SK-N-MC (cell line): ENCODE measurements around the gene RNF121.

Experiments
- EZH2 ChIP-seq: fragments of 200-600 bp; sonication (generic); IDR thresholded peaks from one replicate; pipeline ENCODE4 v1.6.1; 2017; ENCODE audit warnings: antibody characterized with exemption
- FOXP2 ChIP-seq: optimal IDR thresholded peaks from 2 replicates; pipeline ENCODE3; 2011; ENCODE audit warnings: mild to moderate bottlenecking, moderate library complexity; ENCODE audit not compliant: insufficient read depth; ENCODE audit errors: extremely low read length, control extremely low read depth
- POLR2AphosphoS5 ChIP-seq: IDR thresholded peaks from 2 replicates; pipeline ENCODE4 v1.6.1; 2012; ENCODE audit warnings: mild to moderate bottlenecking, low read depth, low read length, borderline replicate concordance

DNA sequence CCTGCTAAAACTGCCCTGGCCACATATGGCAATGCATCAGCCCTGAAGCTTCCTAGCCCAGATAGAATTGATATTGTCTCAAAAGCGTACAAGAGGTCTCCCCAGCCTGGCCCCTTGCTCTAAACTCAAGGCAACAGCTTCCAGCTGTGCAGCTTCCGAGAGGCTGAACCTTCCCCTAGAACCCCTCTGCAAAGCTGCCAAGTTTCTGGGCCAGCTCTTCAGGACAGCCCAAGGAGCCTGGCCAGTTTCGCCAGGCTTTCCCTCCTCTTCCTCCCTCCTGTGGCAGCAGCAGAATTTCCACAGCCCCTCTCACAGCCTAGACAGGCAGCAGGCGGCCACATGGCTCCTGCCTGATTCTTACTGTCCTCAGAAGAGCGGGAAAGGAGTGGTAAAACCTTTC, 117.0 kb downstream of the RNF121 start:
- TF ChIP-seq POLR2AphosphoS5 (no peak), EZH2 (no peak), FOXP2 (no peak)
